Muscle of leg (tissue), 11 donors: ENCODE results near the gene ARID2. TPM values are rescaled to one million over a fixed set of nuclear protein-coding genes. Genes with fewer than 3 reads are reported as not detected.

ENCODE experiments used
- DNase-seq: peaks from one replicate; pipeline ENCODE4 v3.0.0; 2013
- H3K27ac ChIP-seq: one replicate; pipeline ENCODE4 v1.5.1; 2013; ENCODE audit warnings: mild to moderate bottlenecking, low read length, control low read depth
- H3K27me3 ChIP-seq: one replicate; pipeline ENCODE4 v1.6.1; 2013; ENCODE audit warnings: low read length; ENCODE audit not compliant: control insufficient read depth, insufficient read depth
- H3K36me3 ChIP-seq: one replicate; pipeline ENCODE4 v1.6.1; 2013; ENCODE audit warnings: low read length; ENCODE audit not compliant: control insufficient read depth, insufficient read depth
- H3K4me1 ChIP-seq: one replicate; pipeline ENCODE4 v1.6.1; 2013; ENCODE audit warnings: low read length; ENCODE audit not compliant: control insufficient read depth, insufficient read depth
- H3K4me3 ChIP-seq: one replicate; pipeline ENCODE4 v1.5.1; 2013; ENCODE audit warnings: low read length, control low read depth
- H3K9me3 ChIP-seq: replicated peaks from 2 replicates; pipeline ENCODE4 v1.6.1; 2013; ENCODE audit warnings: low read depth, low read length; ENCODE audit not compliant: control insufficient read depth
- WGBS: methylation state at CpG from one replicate; pipeline ENCODE4 v1.1.5; 2013; ENCODE audit warnings: missing lambda C conversion rate; ENCODE audit not compliant: insufficient coverage; 5-methylcytosine and 5-hydroxymethylcytosine counted together
- polyA plus RNA-seq, 8 donors: library from polyadenylated mRNA; unstranded; fragments of 120-200 nt; gene quantifications; one replicate each; pipeline versions ENCODE4 v1.2.1 to v1.2.3, GENCODE V29; 2013; ENCODE audit warnings: inconsistent platforms in 1 of 8, low replicate concordance in 1 of 8; ENCODE audit not compliant: insufficient read length in 8 of 8, insufficient read depth in 1 of 8
- total RNA-seq: library from RNA; stranded (reverse); fragments of 120-200 nt; gene quantifications from one replicate; pipeline ENCODE4 v1.2.4, GENCODE V29; 2013

The ARID2 gene
- total and polyA plus RNA-seq, 9 donors, result 11.4 to 23.5 (median 16.4) TPM

- peaks cover 14% of the 10 kb centered on the region for H3K36me3 ChIP-seq
- H3K4me1 ChIP-seq, result no peaks in the 10 kb centered on the region
- no peaks in the 10 kb centered on the region for H3K9me3 ChIP-seq
- H3K27ac ChIP-seq, result no peak overlapping the region
- no peaks in the 10 kb centered on the region for H3K27me3 ChIP-seq
- WGBS, result no CpG with 5 or more reads among the region's 1 CpG
- H3K4me3 ChIP-seq, result no peak overlapping the region
- no peak for DNase-seq
Observed at GRCh38 chr12:45839917-45840316, 110.4 kb downstream of the ARID2 start.

DNA sequence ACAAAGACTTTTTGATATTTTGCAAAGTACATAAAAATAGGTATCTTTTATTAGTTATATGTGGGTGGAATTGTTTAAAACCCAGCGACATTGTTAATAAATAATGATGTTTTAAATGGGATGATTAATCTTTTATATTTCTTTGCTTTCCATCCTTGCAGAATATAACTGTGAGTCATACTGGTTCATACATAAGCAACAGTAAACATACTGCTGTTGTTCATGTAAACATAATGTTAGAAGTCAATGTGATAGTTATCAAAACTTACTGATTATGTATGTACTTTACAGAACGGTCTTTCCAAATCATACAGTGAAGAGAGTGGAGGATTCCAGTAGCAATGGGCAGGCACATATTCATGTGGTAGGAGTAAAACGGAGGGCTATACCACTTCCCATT, 119.8 kb downstream of the ARID2 start:
- Histone ChIP-seq H3K36me3 (peaks cover 35% of the 10 kb centered on the region), H3K27me3 (no peaks in the 10 kb centered on the region), H3K27ac (no peak overlapping the region), H3K9me3 (no peaks in the 10 kb centered on the region), H3K4me1 (no peaks in the 10 kb centered on the region), H3K4me3 (no peak overlapping the region)
- WGBS, result no CpG with 5 or more reads among the region's 3 CpGs
- no peak for DNase-seq

GRCh38 chr12:45850302-45850701, 120.8 kb downstream of the ARID2 start:
- Histone ChIP-seq H3K27ac (no peak overlapping the region), H3K9me3 (no peaks in the 10 kb centered on the region), H3K4me3 (no peak overlapping the region), H3K4me1 (no peaks in the 10 kb centered on the region), H3K36me3 (peaks cover 35% of the 10 kb centered on the region), H3K27me3 (no peaks in the 10 kb centered on the region)
- no peak for DNase-seq

- DNase-seq, result peak; percentile 35
- no peak overlapping the region for H3K27ac ChIP-seq
Observed at GRCh38 chr12:45852508-45852907, 123.0 kb downstream of the ARID2 start.

DNA sequence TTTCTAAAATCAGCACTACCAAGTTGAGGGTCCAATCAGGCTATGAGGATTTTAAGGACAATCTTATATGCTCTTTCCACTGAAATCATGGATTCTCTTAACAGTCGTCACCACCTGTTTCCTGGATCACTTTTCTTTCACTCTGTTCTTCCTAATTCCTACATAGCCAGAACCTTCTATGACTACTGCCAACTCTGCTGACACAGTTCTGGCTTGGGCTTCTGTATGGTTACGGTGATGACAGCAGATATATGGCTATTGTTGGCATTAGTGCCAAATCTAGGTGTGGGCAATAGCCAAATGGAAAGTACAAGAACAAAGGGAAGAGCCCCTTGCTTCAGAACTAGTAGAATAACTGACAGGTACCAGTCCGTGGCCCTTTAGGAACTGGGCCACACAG, 124.0 kb downstream of the ARID2 start:
- no peak for DNase-seq
- Histone ChIP-seq H3K36me3 (peaks cover 43% of the 10 kb centered on the region), H3K27ac (no peak overlapping the region), H3K27me3 (no peaks in the 10 kb centered on the region), H3K9me3 (no peaks in the 10 kb centered on the region), H3K4me1 (no peaks in the 10 kb centered on the region), H3K4me3 (no peak overlapping the region)
- 70% methylated on average over 2 of the region's 3 CpGs for WGBS

More at GRCh38 chr12:45852508-45852907, 123.0 kb downstream of the ARID2 start:
- Histone ChIP-seq H3K4me3 (no peak overlapping the region), H3K36me3 (peaks cover 40% of the 10 kb centered on the region), H3K9me3 (no peaks in the 10 kb centered on the region), H3K27me3 (no peaks in the 10 kb centered on the region), H3K4me1 (no peaks in the 10 kb centered on the region)
- WGBS, result 86% methylated on average over 2 of the region's 7 CpGs

DNA sequence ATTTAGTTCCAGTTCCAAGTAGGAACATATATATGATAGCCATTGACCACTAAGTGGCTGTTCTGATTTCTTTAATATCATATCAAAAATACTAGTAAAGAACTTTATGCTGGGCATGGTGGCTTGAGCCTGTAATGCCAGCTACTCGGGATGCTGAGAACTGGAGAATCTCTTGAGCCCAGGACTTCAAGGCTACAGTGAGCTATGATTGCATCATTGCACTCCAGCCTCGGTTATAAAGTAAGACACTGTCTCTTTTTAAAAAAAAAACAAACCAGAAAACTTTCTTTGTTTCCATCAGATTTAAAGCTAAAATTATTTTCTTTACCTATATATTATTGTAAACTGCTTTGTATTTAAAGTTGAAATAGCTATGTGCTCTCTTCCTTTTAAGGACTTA, 133.8 kb downstream of the ARID2 start:
- Histone ChIP-seq H3K36me3 (peaks cover 9% of the 10 kb centered on the region), H3K27ac (no peak overlapping the region), H3K4me1 (no peaks in the 10 kb centered on the region), H3K9me3 (no peaks in the 10 kb centered on the region), H3K4me3 (no peak overlapping the region), H3K27me3 (no peaks in the 10 kb centered on the region)
- DNase-seq, result no peak
- WGBS, result no CpG with 5 or more reads among the region's 2 CpGs

- Histone ChIP-seq H3K4me3 (no peak overlapping the region), H3K9me3 (no peaks in the 10 kb centered on the region), H3K4me1 (no peaks in the 10 kb centered on the region), H3K27ac (no peak overlapping the region), H3K27me3 (no peaks in the 10 kb centered on the region), H3K36me3 (peaks cover 4% of the 10 kb centered on the region)
- no peak for DNase-seq
- no CpG with 5 or more reads among the region's 1 CpG for WGBS
Observed at GRCh38 chr12:45866299-45866698, 136.8 kb downstream of the ARID2 start.

DNA sequence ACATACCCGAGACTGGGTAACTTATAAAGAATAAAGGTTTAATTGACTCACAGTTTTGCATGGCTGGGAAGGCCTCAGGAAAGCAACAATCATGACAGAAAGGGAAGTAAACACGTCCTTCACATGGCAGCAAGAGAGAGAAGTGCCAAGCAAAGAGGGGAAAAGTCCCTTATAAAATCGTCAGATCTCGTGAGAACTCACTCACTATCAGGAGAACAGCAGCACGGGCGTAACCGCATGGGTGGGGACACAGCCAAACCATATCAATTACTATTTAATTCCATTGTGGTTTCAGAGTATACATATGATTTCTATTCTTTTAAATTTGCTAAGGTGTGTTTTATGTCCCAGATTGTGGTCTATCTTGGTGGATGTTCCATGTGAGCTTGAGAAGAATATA, 142.9 kb downstream of the ARID2 start:
- no peak for DNase-seq
- Histone ChIP-seq H3K36me3 (peaks cover 31% of the 10 kb centered on the region), H3K4me1 (no peaks in the 10 kb centered on the region), H3K27ac (no peak overlapping the region), H3K27me3 (no peaks in the 10 kb centered on the region), H3K9me3 (peaks cover 7% of the 10 kb centered on the region), H3K4me3 (no peak overlapping the region)
- 80% methylated on average over 1 of the region's 7 CpGs for WGBS

DNA sequence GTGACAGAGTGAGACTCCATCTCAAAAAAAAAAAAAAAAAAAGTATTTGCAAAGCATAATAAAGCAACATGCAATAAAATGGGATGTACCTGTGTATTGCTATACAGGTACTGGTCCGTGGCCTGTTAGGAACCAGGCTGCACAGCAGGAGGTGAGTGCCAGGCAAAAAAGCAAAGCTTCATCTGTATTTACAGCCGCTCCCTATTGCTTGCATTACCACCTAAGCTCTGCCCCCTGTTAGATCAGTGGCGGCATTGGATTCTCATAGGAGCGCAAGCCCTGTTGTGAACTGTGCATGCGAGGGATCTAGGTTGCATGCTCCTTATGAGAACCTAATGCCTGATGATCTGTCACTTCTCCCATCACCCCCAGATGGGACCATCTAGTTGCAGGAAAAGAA, 147.6 kb downstream of the ARID2 start:
- DNase-seq, result no peak
- no peaks in the 10 kb centered on the region for H3K27me3 ChIP-seq
- WGBS, result 100% methylated on average over 2 of the region's 5 CpGs
- H3K27ac ChIP-seq, result no peak overlapping the region
- H3K36me3 ChIP-seq, result peaks cover 46% of the 10 kb centered on the region
- H3K4me3 ChIP-seq, result no peak overlapping the region
- H3K9me3 ChIP-seq, result peaks cover 7% of the 10 kb centered on the region
- no peaks in the 10 kb centered on the region for H3K4me1 ChIP-seq

GRCh38 chr12:45878630-45879255, 149.2 kb downstream of the ARID2 start:
- Histone ChIP-seq H3K4me3 (no peak overlapping the region), H3K36me3 (peaks cover 45% of the 10 kb centered on the region), H3K4me1 (no peaks in the 10 kb centered on the region), H3K27me3 (no peaks in the 10 kb centered on the region), H3K9me3 (peaks cover 7% of the 10 kb centered on the region), H3K27ac (no peak overlapping the region)
- no peak for DNase-seq
- WGBS, result 59% methylated on average over 3 of the region's 8 CpGs

DNA sequence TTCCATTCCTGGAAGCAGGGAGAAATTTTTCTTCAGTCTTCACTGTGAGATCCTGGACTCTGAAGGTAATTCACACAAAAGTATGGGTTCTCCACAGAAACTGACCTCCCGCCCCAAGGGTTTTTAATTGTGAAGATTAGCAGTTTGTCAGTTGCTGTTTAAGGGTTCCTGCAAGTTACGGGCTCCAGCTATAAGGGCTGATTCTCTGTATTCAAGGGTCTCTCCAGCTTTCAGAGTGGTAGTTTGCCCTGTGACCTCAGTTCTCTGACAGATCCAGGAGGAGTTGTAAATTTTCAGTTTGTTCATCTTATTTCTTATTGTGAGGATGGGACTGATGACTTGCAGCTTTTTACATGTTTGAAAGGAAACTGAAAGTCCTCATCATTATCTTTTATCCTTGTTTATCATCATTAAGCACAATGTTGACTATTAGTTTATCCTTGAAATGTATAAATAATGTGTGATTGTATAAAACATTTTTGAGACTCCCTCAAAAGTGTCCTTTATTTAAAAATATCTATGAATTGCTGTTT, 149.9 kb downstream of the ARID2 start:
- no peak overlapping the region for H3K27ac ChIP-seq

More for the DNA sequence above, 149.9 kb downstream of the ARID2 start:
- Histone ChIP-seq H3K9me3 (peaks cover 7% of the 10 kb centered on the region), H3K36me3 (peaks cover 40% of the 10 kb centered on the region), H3K27me3 (no peaks in the 10 kb centered on the region), H3K4me3 (no peak overlapping the region), H3K4me1 (no peaks in the 10 kb centered on the region)
- WGBS, result 84% methylated on average over 2 of the region's 2 CpGs
- DNase-seq, result no peak
